NCI-H82 treated with DMSO at 0.1 percent for 48 hours (cell line): ENCODE data around the gene CGB7.
"Not testable (repeated sequence)": the region's sequence is repeated elsewhere in the genome, so short reads cannot be mapped to it uniquely, and the experiment has no call there.

ENCODE experiments used
- DNase-seq: peaks from one replicate; lab custom pipeline; 2025; ENCODE audit not compliant: unreplicated experiment; lab: John Stamatoyannopoulos, UW

CGB7 gene

DNA sequence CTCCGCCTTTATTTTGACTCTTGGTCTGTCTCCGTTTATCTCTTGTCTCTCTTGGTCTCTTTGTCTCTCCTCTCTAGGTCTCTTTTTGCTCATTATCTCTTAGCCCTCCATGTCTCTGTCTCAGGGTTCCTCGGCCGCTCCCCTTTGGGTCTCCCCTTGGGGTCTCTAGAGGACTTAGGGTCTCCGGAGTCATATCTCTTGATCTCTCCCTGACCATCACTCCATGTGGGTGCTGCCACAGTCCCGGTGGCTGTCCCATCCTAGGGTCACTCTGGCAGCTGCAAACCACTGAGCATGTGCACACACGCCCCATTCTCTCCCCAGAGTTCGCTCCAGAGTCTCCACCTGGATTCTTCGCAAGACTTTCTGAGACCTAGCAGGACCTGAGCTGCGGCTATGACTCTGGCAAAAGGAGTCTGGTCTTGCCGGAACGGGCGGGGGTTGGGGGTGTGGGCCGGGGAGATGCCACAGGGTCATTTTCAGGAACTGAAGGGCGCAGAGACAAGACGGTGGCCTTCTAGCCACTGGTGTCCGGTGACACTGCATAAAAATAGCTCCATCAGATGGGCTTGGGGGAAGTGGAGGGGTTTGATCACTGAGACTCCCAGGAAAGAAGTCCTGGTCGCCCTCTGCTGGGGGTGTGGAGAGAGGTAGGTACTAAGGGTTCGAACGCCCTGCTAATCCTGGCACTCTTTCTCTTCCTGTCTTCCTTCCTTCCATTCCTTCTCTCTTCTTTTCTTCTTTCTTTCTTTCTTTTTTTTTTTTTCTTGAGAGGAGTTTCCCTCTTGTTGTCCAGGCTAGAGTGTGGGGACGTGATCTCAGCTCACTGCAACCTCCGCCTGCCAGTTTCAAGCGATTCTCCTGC lies 16.2 kb upstream of the CGB7 start:
- DNase-seq = peak; percentile 46

DNA sequence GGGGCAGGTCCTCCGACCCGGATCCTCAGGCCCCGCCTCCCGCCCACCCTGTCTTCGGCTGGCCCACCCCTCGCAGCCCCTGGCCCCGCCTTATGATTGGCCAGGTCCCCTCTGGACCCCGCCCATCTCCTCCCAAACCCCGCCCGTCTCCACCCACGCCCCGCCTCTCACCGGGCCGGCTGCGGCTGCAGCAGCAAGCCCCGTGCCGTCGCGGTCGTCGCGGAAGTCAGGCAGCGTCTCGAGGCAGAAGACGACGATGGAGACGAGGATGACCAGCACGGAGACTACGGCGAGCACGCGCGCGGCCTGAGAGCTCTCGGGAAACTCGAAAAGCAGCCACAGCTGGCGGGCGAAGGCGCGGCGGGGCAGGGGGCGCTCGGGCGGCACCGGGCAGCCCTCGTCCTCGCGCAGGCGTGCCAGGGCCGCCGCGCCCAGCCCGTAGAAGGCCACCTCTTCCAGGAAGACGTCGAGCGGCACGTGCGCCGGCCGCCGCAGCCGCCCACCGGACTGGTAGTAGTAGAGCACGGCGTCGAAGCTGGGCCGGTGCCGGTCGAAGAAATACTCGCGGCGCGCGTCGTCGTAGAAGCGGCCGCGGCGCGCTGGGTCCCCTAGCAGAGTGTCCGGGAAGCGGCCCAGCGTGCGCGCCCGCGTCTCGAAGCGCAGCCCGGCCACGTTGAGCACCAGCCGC lies 14.5 kb upstream of the CGB7 start:
- DNase-seq = peak; percentile 42

DNA sequence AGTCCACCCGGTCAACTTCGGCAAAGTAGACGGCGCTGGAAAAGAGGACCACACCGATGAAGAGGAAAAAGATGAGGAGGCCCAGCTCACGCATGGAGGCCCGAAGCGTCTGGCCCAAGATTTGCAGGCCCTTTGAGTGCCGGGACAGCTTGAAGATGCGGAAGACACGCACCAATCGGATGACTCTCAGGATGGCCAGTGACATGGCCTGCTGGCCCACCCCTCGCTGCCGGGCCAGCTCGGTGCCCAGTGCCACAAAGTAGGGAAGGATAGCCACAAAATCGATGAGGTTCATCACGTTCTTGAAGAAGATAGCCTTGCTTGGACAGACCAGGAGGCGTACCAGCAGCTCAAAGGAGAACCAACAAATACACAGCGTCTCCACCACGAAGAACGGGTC lies 12.9 kb upstream of the CGB7 start:
- DNase-seq = no peak

DNA sequence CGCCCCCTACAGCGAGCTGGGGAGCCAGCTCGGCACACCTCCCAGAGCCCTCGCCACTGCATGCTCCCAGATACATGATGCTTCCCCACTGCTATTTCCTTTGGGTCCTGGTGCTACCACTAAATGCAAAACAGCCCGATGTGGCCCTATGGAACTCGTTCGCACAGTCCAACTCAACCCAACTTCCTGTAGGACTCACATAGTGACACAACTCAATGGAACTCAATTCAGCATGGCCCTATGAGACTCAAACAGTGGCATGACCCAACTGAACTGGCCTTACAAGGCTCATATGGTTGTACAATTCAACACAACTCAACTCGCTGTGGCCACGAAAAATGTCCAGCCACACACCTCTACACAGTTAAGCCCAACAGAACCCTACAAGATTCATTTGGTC lies 11.5 kb upstream of the CGB7 start:
- DNase-seq = no peak

DNA sequence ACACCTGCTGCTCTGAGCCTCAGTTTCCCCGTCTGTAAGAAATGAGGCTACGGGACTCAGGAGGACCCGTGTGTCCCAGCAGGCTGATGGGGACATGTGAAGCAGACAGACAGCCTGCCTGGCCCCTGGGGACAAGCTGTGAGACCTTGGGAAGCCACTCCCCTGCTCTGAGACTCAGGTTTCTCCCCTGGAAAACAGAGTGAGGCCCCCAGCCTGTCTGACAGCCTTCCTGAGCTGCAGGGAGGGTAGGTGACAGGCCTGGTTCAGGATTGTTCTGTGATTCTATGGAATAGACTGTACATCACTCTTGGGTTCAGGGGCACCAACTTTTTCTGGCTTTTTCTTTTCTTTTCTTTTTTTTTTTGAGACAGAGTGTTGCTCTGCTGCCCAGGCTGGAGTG lies 10.0 kb upstream of the CGB7 start:
- no peak for DNase-seq

DNA sequence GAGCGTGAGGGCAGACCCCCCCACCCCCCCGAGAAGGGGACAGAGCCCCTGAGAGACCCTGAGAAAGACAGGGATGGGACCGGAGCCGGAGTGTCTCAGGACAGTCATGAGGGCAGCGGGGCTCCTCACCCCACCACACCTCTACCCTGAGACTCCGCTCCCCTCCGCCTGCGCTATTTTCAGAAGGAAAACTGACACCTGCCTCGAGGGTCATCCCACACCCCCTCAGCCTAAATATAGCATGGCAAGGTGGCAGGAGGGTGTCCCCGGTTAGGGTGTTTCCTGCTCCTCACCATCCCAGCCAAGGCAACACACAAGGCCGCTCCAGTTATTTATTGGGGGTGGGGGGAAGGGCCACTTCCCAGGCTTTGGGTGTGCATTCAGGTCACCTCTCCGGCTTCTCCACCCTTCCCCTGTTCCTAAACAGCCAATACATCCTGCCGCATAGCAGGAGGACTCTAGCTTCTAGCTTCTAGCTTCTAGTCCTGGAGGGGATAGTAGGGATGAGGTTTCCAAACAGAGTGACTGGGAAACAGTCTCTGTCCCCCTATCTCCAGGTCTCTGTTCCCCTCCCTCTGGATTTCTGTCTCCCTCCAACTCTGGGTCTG lies 8.5 kb upstream of the CGB7 start:
- DNase-seq = no peak

DNA sequence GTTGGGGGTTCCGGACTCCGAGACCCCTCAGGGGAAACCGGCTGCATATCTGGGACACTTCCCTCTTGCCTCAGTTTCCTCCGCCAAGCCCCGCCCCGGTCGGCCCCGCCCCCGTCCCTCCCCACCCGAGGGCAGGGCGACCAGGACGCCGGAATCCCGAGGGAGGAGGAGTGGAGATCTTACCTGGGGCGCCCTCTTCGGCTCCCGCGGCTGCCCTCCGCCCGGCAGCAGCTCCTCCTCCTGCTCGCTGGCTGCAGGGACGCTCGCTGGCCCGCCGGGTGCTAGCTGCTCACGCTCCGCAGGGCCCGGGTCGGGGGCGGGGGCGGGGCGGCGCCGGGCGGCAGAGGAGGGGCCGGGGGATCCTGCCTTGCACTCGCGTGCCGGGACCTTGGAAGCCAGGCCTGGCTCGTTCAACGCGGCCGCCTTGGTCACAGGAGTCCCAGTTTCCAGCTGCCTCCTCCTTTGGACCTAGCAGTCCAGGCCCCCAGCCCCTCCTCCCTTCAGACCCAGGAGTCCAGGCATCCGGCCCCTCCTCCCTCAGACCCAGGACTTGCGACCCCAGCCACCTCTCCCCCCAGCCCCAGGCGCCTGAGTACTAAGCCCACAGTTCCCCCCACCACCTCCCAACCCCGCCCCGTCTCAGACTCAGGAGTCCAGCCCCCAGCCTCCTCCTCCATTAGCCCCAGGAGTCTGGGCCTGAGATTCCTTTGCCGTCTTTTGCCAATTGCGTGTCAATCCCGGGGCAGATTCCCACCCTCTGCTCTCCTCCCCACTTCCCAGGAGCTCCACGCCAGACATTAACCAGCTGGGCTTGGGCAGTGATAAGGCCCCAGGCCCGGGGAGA lies 7.4 kb upstream of the CGB7 start, which contains the start of gene NTF4:
TSS of gene NTF4 (minus strand) at position 51 of the 844 bp plus-strand sequence. CDS start 2,821 bp downstream, outside the sequence.
- DNase-seq = no peak

DNA sequence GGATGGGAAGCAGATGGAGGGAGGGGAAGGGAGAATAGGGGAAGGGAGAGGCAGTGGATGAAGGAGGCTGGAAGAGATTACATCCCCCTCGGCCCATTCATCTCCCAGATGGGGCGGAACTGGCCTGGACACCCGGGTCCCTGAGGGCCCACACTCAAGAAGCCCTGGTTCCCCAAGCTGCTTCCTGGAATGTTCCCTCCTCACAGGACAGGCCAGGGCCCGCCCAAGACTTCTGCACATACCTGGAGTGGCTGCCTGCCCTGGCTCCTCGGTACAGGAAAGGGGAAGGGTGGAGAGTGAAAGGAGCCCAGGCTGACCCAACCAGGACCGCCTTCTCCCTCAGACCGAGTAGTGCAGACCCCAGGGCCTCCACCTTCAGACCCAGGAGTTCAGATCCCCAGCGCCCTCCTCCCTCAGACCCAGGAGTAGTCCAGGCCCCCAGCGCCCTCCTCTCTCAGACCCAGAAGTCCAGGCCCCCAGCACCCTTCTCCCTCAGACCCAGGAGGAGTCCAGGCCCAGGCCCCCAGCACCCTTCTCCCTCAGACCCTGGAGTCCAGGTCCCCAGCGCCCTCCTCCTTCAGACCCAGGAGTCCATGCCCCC lies 6.6 kb upstream of the CGB7 start:
- no peak for DNase-seq

DNA sequence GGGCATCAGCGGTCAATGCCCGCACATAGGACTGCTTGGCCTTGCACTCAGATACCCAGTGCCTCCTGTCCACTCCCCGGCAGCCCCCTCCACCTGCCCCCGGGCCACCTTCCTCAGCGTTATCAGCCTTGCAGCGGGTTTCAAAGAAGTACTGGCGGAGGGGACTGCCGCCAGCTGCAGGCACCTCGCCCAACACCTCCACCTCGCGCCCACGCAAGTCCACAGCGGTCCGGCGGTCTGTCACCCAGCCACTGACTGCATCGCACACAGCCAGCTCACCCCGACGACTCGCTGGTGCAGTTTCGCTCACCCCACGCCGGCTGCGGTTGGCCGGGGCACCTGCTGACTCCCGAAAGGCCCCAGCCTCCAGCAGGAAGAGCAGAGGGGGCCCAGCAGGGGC lies 3.9 kb upstream of the CGB7 start:
- DNase-seq = no peak

DNA sequence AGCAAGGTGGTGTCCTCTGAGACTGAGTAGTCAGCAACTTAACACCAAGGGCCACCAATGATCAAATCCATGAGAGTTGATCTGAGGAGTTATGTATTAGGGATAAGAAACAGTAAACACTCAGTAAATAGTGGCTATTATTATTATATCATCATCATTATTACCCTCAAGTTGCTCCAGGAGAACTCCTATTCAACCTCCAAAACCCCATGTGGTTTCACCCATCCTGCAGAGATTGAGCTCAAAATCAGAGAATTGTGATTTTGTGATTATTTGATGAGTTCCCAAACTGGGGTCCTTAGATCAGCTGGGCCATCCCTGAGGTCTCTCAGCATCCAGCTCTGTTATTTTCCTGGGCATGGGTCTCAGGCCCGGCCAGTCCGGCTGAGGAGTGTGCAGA lies 3.5 kb upstream of the CGB7 start:
- no peak for DNase-seq

DNA sequence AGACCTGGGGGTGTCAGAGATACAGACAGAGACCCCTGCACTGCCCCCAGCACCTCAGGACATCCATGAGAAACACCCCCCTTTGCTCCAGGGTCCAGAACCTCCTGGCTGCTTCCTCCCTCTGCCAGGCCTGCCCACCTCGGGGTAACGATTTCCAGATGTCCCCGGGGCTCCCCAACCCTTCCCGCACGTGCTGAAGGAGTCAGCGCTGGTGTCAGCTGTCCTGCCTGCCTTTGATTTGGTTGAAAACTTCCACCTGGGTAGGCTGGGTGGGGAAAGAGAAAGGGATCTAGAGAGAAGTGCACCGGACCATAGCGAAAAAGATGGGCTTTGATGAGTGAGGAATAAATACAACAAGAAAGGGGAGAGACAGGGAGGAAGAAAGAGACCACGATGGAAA lies 1.5 kb upstream of the CGB7 start:
- no peak for DNase-seq

DNA sequence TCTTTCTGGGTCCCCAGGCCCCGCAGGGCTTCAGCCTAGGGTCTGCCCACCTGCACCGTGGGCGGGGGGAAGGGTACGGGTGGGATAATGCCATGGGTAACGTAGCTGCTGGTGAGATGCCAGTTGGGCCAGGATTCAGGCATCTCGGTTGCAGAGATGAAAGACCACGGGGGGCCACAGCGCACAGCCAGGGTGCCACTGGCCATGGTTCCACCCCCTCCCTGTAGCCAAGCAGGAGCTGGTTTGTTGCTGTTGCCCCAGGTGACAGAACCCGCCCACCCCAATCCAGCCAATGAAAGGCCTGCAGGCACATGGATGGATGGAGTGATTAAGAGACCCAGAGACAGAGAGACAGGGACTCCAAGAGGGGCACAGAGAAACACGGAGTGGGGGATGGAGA lies 1.0 kb upstream of the CGB7 start:
- DNase-seq = no peak

DNA sequence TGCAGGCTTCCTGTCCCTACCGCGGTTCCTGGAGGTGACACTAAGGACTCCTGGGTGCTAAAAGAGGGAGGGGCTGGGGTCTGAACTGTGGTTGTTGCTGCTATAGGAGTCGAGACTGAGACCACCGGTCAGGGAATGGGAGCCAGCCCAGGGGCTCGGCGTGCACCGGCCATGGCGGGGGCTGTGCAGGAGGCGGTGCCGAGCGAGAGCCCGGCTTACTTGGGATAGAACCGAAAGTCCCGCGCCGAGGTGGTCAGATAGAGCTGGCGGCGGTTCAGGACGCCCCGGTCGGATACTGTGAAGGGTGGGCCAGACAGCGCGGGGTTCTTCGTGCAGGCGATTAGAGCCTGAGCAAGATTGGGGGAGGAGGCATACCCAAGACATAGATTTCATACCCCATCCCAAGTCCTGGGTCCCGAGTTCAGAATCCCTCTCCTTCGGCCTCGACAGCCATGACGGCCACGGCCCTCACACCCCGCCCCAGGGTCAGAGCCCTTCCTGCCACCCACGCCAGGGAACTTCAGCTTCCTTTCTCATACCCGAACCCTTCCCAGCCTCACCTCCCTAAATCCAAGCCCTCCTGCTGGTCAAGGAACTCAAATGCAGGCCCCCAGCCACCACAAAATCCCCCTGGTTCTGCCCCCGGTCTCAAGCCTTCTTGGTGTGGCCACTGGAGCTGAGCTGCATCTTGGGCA lies 500 bp downstream of the CGB7 start:
- not testable (repeated sequence) for DNase-seq

DNA sequence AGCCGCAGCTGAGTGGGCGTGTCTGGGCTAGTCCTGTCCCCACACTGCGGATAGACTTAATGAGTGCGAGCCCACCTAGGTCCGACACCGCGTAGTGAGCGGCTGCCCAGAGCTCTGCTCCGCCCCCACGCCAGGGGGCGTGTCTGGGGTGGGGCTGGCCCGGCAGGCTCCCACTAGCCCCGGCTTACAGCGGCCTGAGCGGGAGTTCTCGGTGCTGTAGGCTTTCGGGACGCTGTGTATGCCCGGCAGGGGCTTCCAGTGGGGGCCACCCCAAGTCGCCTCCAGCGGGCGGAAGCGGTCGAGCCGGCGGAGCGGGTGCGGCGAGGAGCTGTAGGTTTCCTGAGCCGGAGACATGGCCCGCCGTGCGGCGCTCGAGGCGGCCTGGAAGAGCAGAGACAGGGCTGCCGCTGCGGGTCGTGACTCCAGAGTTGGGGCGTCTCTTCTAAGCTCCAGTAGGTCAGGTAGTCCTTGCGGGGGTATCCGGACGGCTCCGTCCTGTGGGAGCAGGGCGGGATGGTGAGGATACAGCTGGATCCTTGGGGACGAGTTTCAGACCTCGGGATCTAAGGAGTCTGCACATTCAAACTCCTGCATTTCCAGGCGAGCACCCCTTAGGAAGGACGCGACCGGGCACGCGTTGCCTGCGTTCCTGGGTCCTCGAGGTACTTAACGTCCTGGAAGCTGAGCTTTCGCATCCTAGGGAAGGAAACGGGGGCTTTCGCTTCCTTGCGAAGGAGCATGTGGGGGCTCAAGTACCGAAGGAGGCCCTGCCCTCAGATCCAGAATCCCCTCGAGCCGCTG lies 1.2 kb downstream of the CGB7 start:
- DNase-seq = peak; percentile 15

DNA sequence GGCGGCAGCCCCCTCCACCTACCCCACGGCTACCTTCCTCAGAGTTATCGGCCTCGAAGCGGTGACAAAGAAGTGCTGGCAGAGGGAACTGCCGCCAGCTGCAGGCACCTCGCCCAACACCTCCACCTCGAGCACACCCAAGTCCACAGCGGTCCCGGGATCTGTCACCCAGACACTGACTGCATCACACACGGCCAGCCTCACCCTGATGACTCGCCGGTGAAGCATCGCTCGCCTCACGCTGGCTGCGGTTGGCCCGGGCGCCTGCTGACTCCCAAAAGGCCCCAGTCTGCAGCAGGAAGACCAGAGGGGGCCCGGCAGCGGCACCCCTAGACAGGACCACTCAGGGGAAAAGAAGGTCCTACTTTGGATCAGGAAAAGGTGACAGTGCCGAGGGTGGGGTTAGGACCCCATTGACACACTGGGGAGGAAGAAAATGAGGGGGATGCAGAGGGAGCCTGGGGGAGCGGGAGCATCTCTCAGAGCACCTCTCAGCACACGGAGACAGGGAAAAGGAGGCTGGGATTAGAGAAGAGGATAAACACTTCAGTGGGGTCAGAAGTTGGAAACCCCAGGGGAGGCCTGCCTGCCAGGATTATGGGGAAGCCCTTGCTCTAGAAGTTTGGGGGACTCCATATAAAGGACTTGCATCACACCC lies 7.0 kb downstream of the CGB7 start:
- not testable (repeated sequence) for DNase-seq

DNA sequence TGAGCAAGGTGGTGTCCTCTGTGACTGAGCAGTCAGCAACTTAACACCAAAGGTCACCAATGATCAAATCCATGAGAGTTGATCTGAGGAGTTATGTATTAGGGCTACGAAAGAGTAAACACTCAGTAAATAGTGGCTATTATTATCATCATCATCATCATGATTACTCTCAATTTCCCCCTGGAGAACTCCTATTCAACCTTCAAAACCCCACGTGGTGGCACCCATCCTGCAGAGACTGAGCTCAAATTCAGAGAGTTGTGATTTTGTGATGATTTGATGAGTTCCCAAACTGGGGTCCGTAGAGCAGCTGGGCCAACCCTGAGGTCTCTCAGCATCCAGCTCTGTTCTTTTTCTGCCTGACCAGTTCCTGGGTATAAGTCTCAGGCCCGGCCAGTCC lies 7.7 kb downstream of the CGB7 start:
- not testable (repeated sequence) for DNase-seq

DNA sequence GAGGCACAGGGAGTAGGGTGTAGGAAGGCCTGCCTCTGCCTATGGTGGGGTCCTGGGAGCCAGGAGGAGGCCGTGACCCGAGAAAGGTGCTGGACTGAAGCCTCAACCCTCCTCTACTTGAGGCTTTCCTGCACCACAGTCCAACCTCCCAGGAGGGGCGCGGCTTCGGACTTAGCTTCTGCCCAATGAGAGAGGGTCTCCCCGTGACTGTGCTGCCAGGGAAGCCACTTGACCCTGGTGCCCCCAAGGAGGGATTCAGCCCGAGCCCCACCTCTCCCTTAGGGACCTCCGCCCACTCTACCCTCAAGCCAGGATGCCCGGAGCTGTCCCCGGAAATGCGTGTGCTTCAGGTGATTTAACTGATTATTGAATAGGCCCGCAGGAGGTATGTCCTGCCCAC lies 8.5 kb downstream of the CGB7 start, which contains the start of gene CGB8:
TSS of gene CGB8 (minus strand) at position 101 of the 400 bp plus-strand sequence. CDS start 372 bp downstream, outside the sequence.
- DNase-seq = not testable (repeated sequence)

DNA sequence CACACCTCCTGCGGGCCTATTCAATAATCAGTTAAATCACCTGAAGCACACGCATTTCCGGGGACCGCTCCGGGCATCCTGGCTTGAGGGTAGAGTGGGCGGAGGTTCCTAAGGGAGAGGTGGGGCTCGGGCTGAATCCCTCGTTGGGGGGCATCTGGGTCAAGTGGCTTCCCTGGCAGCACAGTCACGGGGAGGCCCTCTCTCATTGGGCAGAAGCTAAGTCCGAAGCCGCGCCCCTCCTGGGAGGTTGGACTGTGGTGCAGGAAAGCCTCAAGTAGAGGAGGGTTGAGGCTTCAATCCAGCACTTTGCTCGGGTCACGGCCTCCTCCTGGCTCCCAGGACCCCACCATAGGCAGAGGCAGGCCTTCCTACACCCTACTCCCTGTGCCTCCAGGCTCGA lies 14.0 kb downstream of the CGB7 start, which contains the start of gene CGB5:
TSS of gene CGB5 (plus strand) at position 301 of the 400 bp plus-strand sequence. CDS start 362 bp downstream, outside the sequence.
- DNase-seq = not testable (repeated sequence)
